ENCODE results near the gene EIF3I.

EIF3I gene

GRCh38 chr1:32198237-32199042, 23.8 kb upstream of the EIF3I start:
- no peak for DNase-seq

- DNase-seq = no peak
Observed at GRCh38 chr1:32199043-32199716, 23.0 kb upstream of the EIF3I start.

- DNase-seq = peak in 1 of 2 experiments; percentile 56
Observed at GRCh38 chr1:32199717-32200072, 22.5 kb upstream of the EIF3I start.

- DNase-seq = peak in 1 of 2 experiments; percentile 58
Observed at GRCh38 chr1:32200226-32201010, 21.8 kb upstream of the EIF3I start, which contains the start of gene CCDC28B. TSS of gene CCDC28B (plus strand) at chr1:32200595. CDS start at chr1:32201936, 1,341 bp downstream.

- peak in 1 of 2 experiments; percentile 42 for DNase-seq
Observed at GRCh38 chr1:32201011-32201855, 21.0 kb upstream of the EIF3I start.

- DNase-seq = no peak
Observed at GRCh38 chr1:32204943-32205361, 17.3 kb upstream of the EIF3I start.

- DNase-seq = peak; percentile 63 to 83
Observed at GRCh38 chr1:32205401-32206370, 16.5 kb upstream of the EIF3I start, which contains the start of gene IQCC. TSS of gene IQCC (plus strand) at chr1:32205671. CDS start at chr1:32205682, 11 bp downstream.

GRCh38 chr1:32208469-32208868, 13.7 kb upstream of the EIF3I start:
- no peak for DNase-seq

- peak; percentile 48 to 80 for DNase-seq
Observed at GRCh38 chr1:32208891-32209328, 13.3 kb upstream of the EIF3I start, which contains the start of gene DCDC2B. TSS of gene DCDC2B (plus strand) at chr1:32209089. CDS start at chr1:32209094, 5 bp downstream.

GRCh38 chr1:32215629-32216480, 6.4 kb upstream of the EIF3I start:
- DNase-seq = peak; percentile 35 to 74

GRCh38 chr1:32216566-32216965, 5.6 kb upstream of the EIF3I start:
- no peak for DNase-seq

GRCh38 chr1:32219022-32219421, 3.2 kb upstream of the EIF3I start:
- no peak for DNase-seq

GRCh38 chr1:32220746-32221580, 1.2 kb upstream of the EIF3I start:
- DNase-seq = no peak

GRCh38 chr1:32221581-32221979, 627 bp upstream of the EIF3I start:
- DNase-seq = no peak

- no peak for DNase-seq
Observed at GRCh38 chr1:32223683-32224082, 1.5 kb downstream of the EIF3I start.

- DNase-seq = no peak
Observed at GRCh38 chr1:32224285-32224684, 2.1 kb downstream of the EIF3I start.

GRCh38 chr1:32228771-32229170, 6.6 kb downstream of the EIF3I start:
- DNase-seq = no peak

GRCh38 chr1:32231843-32232432, 9.7 kb downstream of the EIF3I start:
- no peak for DNase-seq

Measured in NCI-H446 (cell line).